ENCODE measurements around the gene IST1.

Gene IST1

DNA sequence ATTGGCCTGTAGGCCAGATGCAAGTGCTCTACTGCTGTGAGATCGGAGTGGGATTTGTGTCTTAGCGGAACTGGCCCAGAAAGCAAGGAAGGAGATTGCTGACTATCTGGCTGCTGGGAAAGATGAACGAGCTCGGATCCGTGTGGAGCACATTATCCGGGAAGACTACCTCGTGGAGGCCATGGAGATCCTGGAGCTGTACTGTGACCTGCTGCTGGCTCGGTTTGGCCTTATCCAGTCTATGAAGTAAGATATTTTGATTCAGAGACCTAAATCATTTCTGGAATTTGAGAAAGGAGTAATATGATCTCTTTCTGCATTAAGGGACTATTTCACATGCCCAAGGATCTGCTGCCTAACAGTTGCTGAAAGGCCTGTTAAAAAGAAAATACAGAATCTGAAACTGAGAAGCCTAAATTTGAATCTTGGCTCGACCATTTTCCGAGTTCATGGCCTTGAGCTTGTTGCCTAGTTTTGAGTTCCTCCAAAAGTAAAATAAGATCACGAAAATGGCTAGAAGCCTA lies 21.1 kb downstream of the IST1 start:
- no peak for DNase-seq (ENCODE audit: extremely low read depth in 1 of 2, low read depth in 1 of 2)

DNA sequence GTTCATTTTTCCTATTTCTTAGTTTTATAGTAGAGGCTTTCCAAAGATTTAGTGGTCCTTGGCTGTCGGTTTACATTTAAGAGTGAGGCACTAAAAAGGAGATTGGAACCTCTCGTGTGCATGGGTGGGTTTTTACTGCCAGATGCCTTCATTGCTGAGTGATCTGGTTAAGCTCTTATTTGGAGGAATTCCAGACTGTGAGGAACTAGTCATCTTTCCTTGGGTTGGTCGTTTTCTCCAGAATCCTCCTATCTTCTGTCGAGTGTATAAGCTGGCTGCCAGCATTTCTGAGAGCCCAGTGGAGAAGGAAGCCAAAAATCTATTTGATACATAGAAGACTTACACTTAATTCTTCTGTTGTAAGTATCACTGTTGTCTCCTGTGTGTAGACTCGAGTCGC lies 22.6 kb downstream of the IST1 start:
- no peak for DNase-seq (ENCODE audit: extremely low read depth in 1 of 2, low read depth in 1 of 2)

GRCh38 chr16:71919035-71919434 lies 23.7 kb downstream of the IST1 start:
- no peak for DNase-seq (ENCODE audit: extremely low read depth in 1 of 2, low read depth in 1 of 2)

- no peak for DNase-seq (ENCODE audit: extremely low read depth in 1 of 2, low read depth in 1 of 2)
These were observed 25.3 kb downstream of the IST1 start for GRCh38 chr16:71920658-71921057.

GRCh38 chr16:71923941-71924690 lies 28.8 kb downstream of the IST1 start:
- DNase-seq (ENCODE audit: extremely low read depth in 1 of 2, low read depth in 1 of 2) = no peak

DNA sequence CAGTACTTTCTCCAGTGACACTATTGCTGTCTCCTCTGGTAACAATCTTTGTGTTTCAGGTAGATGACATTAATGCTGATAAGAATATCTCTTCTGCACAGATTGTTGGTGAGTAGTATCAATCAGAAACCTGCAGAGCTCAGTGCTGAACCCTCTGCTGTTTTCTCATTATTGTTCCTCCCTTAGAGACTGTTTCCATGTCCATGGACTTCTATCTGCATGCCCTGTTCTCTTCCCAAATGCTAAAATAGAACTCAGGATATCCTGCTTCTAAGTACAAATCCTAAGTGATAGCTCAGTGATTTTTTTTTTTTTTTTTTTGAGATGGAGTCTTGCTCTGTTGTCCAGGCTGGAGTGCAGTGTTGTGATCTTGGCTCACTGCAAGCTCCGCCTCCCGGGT lies 29.4 kb downstream of the IST1 start:
- DNase-seq (ENCODE audit: extremely low read depth in 1 of 2, low read depth in 1 of 2) = no peak

- no peak for DNase-seq (ENCODE audit: extremely low read depth in 1 of 2, low read depth in 1 of 2)
These were observed 32.1 kb downstream of the IST1 start for GRCh38 chr16:71927383-71927782.

DNA sequence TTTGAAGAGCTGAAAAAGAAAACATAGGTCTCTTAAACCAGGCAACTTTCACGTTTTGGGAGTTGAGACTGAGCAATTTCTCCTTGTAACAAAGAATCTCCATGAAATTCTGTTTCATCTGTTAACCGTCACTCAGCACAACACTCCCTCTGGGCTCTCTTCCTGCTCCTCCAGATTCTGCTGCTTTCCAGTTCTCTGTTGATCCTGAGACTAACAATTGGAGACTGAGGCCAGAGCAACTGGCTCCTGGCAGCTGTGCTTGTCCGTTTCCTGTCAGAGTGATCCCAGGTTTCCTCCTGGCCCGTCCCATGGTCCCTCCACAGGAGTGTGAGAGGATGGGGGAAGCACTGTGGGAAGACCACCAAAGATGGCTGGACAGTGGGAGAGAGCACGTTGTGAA lies 32.5 kb downstream of the IST1 start:
- DNase-seq (ENCODE audit: extremely low read depth in 1 of 2, low read depth in 1 of 2) = no peak

GRCh38 chr16:71929048-71929447 lies 33.7 kb downstream of the IST1 start:
- DNase-seq (ENCODE audit: extremely low read depth in 1 of 2, low read depth in 1 of 2) = no peak

GRCh38 chr16:71930013-71930563 lies 34.8 kb downstream of the IST1 start:
- DNase-seq (ENCODE audit: extremely low read depth in 1 of 2, low read depth in 1 of 2) = no peak

DNA sequence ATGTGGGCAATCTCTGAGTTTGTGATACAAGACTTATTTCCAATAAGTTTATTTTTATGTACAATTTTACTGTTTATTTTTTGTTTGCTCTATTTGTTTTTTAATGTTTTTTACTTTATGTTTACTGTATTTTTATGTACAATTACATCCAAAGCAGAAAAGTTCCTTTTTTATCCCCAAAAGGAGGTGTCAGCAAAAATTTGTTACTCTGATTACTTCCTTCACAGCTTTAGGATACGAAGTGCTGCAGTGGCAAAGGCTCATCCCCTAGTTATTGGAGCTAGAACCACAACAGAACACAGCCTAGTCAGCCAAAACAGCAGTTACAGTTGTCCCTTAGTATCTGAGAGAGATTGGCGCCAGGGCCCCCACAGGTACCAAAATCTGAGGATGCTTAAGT lies 35.7 kb downstream of the IST1 start:
- DNase-seq (ENCODE audit: extremely low read depth in 1 of 2, low read depth in 1 of 2) = no peak

- DNase-seq (ENCODE audit: extremely low read depth in 1 of 2, low read depth in 1 of 2) = no peak
These were observed 36.3 kb downstream of the IST1 start for GRCh38 chr16:71931599-71931998.

- no peak for DNase-seq (ENCODE audit: extremely low read depth in 1 of 2, low read depth in 1 of 2)
These were observed 37.7 kb downstream of the IST1 start for GRCh38 chr16:71933017-71933416.

DNA sequence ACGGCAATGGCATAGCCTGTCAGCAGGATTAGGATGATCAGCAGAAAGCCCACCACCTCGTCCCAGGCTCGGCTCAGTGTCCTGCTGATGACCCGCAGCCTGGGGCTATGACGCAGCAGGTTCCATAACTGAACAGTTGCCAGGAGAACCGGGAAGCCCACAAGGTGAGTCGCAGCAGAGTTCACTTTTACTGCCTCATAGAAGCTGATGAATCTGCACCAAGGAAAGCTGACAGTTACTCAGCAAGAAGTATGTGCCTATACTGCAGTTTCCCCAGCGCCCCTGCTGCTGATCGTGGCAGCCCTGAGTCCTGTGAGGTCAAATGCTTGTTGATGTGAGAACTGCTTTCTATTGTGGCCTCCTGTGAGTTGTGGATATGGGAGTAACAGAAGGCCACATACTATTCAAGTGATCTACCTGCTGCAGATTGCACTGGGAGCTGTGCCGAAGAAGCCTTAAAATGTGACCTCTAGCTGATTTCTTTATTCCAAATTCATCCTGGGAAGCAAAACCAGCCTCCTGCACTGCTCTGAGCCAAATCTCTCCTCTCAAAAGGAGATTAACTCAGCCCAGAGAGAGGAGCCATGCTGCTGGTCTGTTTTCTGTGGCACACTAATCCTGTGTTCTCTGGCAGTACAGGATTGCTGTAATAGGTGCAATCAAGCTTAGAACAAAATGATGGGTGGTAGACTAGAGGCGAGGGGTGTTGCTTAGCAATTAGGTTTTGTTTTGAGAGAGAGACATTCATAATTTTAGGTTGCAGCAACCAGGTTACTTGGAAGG lies 38.8 kb downstream of the IST1 start:
- no peak for DNase-seq (ENCODE audit: extremely low read depth in 1 of 2, low read depth in 1 of 2)

- no peak for DNase-seq (ENCODE audit: extremely low read depth in 1 of 2, low read depth in 1 of 2)
These were observed 42.7 kb downstream of the IST1 start for GRCh38 chr16:71937868-71938510.

DNA sequence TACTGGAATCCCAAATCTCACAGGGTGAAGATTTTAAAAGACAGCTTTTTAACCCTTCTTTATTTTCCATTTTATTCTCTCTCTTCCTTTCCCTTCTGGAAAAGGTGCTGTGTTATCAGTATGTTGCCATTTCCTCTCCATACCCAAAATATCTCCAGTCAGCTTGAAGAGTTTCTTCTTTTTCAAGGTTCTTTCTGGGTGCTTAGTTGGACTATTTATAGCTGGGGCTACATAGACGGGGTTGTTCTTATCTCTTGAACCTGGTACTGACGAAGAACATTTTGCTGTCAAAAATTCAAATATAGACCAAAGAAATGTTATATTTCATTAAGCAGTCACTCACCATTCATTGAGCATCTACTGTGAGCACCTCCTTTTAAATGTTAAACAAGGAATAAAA lies 48.6 kb downstream of the IST1 start:
- DNase-seq (ENCODE audit: extremely low read depth in 1 of 2, low read depth in 1 of 2) = no peak

DNA sequence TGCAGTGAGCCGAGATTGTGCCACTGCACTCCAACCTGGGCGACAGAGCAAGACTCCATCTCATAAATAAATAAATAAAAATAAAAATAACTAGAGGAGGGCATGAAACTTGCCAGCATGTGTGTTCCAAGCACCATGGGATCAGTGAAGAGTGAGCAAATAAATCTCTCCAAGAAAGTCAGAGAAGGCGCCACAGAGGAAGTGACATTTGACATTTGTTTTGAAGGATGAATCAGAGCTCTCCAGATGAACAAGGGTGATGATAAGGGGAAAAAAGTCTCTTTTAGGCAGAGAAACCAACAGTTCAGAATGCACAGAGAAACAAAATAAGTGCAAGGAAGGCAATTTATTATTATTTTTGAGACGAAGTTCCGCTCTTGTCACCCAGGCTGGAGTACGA lies 50.3 kb downstream of the IST1 start:
- no peak for DNase-seq (ENCODE audit: extremely low read depth in 1 of 2, low read depth in 1 of 2)

DNA sequence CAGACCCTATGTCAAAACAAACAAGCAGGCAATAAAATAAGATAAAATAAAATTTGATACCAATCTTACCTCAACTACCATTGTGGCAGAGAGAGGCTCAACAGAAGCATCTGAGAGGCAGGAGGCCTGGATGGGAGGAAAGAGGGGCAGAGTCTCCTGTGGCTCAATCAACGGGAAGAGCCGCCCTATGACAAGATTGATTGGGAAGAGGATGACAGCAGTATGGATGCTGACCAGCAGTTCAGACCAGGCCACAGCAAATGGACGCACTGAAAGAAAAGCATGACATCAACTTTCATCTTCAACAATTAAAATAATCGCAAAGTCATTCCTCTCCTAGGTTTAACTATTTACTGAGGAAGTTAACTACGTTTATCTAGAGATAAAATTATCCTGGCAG lies 57.5 kb downstream of the IST1 start:
- no peak for DNase-seq (ENCODE audit: extremely low read depth in 1 of 2, low read depth in 1 of 2)

DNA sequence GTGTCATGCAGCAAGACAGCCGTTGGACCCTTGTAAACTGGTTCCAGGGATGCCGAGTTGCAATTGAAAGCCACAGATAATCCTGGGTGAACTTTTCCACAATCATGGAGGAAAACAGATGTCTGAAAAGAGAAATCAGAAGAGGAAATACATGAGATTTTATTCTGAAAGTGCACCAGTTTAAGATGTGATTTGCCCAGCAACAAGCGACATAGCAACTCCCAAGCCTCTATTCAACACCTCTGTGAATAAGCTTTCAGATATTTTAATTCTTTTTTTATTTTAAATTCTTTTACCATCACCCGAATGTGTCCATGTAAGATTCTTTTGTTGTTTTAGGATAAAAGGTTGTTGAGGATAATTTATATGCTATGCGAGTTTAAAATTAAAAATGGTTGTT lies 58.8 kb downstream of the IST1 start:
- DNase-seq (ENCODE audit: extremely low read depth in 1 of 2, low read depth in 1 of 2) = no peak

GRCh38 chr16:71954699-71955195 lies 59.4 kb downstream of the IST1 start:
- DNase-seq (ENCODE audit: extremely low read depth in 1 of 2, low read depth in 1 of 2) = no peak

DNA sequence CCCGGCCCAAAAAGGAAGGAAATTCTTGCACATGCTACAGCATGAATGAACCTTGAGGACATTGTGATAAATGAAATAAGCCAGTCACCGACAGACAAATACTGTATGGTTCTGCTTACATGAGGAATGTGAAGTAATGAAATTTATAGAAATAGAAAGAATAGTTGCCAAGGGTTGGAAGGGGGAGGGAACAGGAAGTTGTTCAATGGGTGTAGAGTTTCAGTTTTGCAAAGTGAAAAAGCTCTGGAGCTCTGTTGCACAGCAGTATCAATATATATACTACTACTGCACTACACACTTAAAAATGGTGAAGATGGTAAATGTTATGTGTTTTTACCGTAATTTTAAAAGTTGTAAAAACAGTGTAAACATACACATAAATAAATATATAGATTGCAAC lies 61.2 kb downstream of the IST1 start:
- no peak for DNase-seq (ENCODE audit: extremely low read depth in 1 of 2, low read depth in 1 of 2)
